GM18511 (cell line): ENCODE results near the gene CREBL2.

Experiments used
- ATAC-seq: cut with Tn5 transposase; IDR thresholded peaks from one replicate; pipeline ENCODE4 v1.9.1; 2021; ENCODE audit warnings: mild to moderate bottlenecking, moderate library complexity; ENCODE audit not compliant: unreplicated experiment

CREBL2 gene

GRCh38 chr12:12671850-12672660 is 60.4 kb downstream of the CREBL2 start:
- no peak for ATAC-seq

GRCh38 chr12:12673296-12673695 is 61.6 kb downstream of the CREBL2 start:
- no peak for ATAC-seq

- no peak for ATAC-seq
Observed at GRCh38 chr12:12676605-12677004, 64.9 kb downstream of the CREBL2 start.

- no peak for ATAC-seq
Observed at GRCh38 chr12:12681061-12681765, 69.5 kb downstream of the CREBL2 start.

GRCh38 chr12:12682284-12682683 is 70.6 kb downstream of the CREBL2 start:
- no peak for ATAC-seq

- ATAC-seq: no peak
Observed at GRCh38 chr12:12683136-12683697, 71.5 kb downstream of the CREBL2 start.

GRCh38 chr12:12683725-12684124 is 72.0 kb downstream of the CREBL2 start:
- no peak for ATAC-seq

GRCh38 chr12:12684375-12685106 is 72.9 kb downstream of the CREBL2 start:
- no peak for ATAC-seq

GRCh38 chr12:12685305-12685704 is 73.6 kb downstream of the CREBL2 start:
- no peak for ATAC-seq

- ATAC-seq: no peak
Observed at GRCh38 chr12:12686472-12686871, 74.8 kb downstream of the CREBL2 start.

GRCh38 chr12:12686925-12687324 is 75.2 kb downstream of the CREBL2 start:
- no peak for ATAC-seq

- ATAC-seq: no peak
Observed at GRCh38 chr12:12689647-12690300, 78.1 kb downstream of the CREBL2 start.

- peak; percentile 33 for ATAC-seq
Observed at GRCh38 chr12:12691549-12691948, 79.9 kb downstream of the CREBL2 start.

- ATAC-seq: peak; percentile 23
Observed at GRCh38 chr12:12693111-12693671, 81.5 kb downstream of the CREBL2 start.
